Astrocyte (in vitro differentiated cells and primary cell): ENCODE measurements around the gene ABHD10.

Experiments
- EZH2 ChIP-seq: IDR thresholded peaks from 2 replicates; pipeline ENCODE4 v1.6.1; 2012; ENCODE audit warnings: mild to moderate bottlenecking, low read length, inconsistent platforms; ENCODE audit not compliant: insufficient read depth
- TF ChIP-seq, protein P1 (sequence below): IDR thresholded peaks from 2 replicates; pipeline ENCODE4 v1.5.1; 2011; ENCODE audit warnings: low read depth, mild to moderate bottlenecking, inconsistent platforms, low read length, moderate library complexity; ENCODE audit not compliant: insufficient read depth

DNA sequence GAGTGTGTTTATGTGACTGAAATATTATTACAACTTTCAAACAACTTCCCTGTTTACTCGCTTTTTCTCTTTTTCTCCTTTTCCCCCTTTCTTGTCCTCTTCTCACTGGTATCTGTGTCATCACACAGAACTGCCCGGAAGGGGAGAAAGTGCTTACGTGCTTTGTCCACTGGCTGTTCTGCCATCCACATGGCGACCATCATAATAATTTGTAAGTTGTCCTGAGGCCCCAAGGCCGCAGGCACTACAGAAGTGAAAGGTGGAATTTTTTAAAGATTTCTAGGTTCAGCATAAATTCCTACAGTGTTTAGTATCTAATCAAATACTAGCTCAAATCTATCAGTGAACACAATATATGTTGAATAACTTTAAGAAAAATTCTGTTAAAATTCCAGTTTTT is 26.7 kb upstream of the ABHD10 start:
- TF ChIP-seq, protein P1, sequence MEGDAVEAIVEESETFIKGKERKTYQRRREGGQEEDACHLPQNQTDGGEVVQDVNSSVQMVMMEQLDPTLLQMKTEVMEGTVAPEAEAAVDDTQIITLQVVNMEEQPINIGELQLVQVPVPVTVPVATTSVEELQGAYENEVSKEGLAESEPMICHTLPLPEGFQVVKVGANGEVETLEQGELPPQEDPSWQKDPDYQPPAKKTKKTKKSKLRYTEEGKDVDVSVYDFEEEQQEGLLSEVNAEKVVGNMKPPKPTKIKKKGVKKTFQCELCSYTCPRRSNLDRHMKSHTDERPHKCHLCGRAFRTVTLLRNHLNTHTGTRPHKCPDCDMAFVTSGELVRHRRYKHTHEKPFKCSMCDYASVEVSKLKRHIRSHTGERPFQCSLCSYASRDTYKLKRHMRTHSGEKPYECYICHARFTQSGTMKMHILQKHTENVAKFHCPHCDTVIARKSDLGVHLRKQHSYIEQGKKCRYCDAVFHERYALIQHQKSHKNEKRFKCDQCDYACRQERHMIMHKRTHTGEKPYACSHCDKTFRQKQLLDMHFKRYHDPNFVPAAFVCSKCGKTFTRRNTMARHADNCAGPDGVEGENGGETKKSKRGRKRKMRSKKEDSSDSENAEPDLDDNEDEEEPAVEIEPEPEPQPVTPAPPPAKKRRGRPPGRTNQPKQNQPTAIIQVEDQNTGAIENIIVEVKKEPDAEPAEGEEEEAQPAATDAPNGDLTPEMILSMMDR = no peak
- TF ChIP-seq EZH2 = no peak
